T-helper 2 cell treated with Interferon-gamma antibody and Interleukin-4, amounts not matched to agents 100 ng/mL and 5 ng/mL, for 36 hours (primary cell): ENCODE data around the gene RBMS1. TPM values are rescaled to one million over a fixed set of nuclear protein-coding genes. Genes with fewer than 3 reads are reported as not detected.
"Not testable (repeated sequence)": the region's sequence is repeated elsewhere in the genome, so short reads cannot be mapped to it uniquely, and the experiment has no call there.

ENCODE experiments used
- intact Hi-C: fragments of 100-400 bp; cut with micrococcal nuclease; formaldehyde crosslinking; loops from one replicate; pipeline ENCODE4 v1.15.1; 2023
- total RNA-seq: library from RNA; stranded (reverse); gene quantifications from 2 replicates; pipeline ENCODE4 v1.2.3, GENCODE V29; 2022

The RBMS1 gene
- total RNA-seq, 1 donor from 2014 or later: 63.2 TPM

- intact Hi-C loops: no loop called here
Observed at GRCh38 chr2:160505256-160505655, 11.6 kb upstream of the RBMS1 start.

DNA sequence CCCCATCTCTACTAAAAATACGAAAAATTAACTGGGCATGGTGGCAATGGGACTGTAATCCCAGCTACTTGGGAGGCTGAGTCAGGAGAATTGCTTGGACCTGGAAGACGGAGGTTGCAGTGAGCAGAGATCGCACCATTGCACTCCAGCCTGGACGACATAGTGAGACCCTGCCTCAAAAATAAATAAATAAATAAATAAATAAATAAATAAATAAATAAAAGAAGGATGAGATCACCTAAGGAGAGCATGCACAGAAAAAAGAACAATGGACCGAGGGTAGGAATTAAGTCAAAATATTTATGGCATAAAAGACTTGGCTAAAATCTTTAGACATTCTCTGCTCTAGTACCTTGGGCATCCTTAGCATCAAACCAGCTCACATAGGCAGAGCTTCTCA lies 8.9 kb upstream of the RBMS1 start:
- intact Hi-C loops: no loop called here

DNA sequence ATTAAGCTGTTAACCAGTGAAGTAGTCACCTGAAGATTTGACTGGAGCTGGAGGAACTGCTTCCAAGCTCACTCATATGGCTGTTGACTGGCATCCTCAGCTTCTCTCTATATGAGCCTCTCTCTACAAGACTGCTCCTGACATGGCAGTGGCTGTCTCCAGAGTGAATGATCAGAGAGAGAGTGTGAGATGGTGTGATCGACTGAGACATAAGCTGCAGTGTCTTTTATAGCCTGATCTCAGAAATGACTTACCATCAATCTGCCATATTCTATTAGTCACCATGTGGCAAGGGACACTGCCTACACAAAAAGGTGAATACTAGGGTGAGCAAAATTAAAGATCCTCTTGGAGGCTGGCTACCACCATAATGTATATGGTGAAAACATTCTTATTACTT lies 7.8 kb upstream of the RBMS1 start:
- intact Hi-C loops: no loop called here

DNA sequence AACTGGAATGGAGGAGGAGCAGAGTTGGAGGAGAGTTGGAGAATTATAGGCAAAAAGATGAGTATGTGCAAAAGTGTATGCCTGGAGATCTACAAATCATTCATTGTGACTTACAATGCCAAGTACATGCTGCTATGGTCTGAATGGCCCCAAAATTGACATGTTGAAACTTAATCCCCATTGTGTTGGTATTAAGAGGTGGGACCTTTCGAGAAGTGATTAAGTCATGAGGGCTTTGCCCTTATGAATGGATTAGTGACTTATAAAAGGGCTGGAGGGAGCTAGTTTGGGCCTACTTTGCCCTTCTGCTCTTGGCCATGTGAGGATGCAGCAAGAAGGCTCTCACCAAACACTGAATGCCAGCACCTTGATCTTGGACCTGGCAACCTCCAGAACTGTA lies 6.3 kb upstream of the RBMS1 start:
- intact Hi-C loops: loop anchor here (10.0 kb wide), 1 partner anchor 155 kb away; no protein-coding TSS in a partner anchor

DNA sequence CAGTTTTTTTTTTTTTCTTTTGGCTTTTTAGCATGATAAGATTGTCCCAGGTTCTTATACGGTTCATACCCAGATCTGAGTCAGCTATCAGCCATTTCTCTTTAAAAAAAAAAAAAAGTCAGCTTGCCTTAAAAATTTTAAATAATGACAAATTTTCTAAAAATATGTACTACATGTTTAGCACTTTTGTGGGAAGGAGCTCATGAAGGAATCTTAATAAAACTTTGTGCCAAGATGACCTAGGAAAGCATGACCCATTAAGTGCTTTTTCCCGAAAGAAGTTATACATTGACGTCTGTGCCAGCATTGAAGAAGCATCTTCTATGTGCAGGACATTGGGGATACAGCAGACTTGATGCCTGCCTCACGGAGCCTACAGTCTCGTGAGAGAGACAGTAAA lies 4.5 kb upstream of the RBMS1 start:
- intact Hi-C loops: loop anchor here (10.0 kb wide), 1 partner anchor 157 kb away; no protein-coding TSS in a partner anchor

- intact Hi-C loops: loop anchor here (5.0 to 10.0 kb wide), 6 partner anchors 161 to 813 kb away; partner anchors contain the start of genes PSMD14 and TANK
Observed at GRCh38 chr2:160494201-160494644, 616 bp upstream of the RBMS1 start.

DNA sequence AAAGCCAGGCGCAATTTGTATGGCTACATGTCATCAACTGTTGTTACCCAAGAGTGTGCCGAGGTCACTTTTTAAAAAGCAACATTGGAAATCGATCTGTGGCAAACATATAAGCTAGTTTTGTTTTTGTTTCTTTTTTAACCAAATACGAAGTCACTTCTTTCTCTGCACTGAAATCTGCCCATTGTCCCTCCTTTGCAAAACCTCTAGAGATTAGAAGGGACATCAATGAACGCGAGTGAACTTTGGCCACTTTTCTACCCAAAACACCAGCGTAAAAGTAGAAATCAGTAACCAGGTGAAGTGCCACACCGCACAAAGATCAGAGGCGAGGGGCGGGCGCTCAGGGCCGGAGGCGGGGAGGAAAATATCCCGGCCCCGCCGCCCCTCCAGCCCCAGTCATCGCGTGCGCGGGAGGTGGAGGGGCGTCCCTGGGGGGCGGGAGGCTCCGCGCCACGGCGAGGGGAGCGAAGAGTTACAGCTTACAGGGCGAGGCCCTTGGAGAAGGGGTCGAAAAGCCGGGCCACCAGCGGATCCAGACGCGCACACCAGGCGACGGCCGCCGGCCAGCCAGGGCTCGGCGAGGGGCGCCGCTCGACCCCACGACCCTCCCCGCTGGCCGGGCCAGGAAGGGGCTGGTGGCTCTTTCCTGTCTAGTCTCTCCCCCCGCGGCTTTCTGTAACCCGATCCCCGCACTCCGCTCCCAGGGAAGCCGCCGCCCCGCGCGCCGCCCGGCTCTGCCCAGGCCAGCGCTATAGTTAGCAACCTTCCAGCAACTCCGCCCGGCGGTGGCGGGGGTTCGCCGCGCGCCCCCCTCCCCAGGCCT lies 993 bp downstream of the RBMS1 start:
- intact Hi-C loops: loop anchor here (1.0 to 10.0 kb wide), 11 partner anchors 10 to 815 kb away; partner anchors contain the start of genes LY75, PSMD14 and TANK

- intact Hi-C loops: loop anchor here (1.0 to 10.0 kb wide), 11 partner anchors 10 to 815 kb away; partner anchors contain the start of genes LY75, PSMD14 and TANK
Observed at GRCh38 chr2:160491911-160492371, 1.7 kb downstream of the RBMS1 start.

- intact Hi-C loops: loop anchor here (5.0 to 10.0 kb wide), 6 partner anchors 159 to 816 kb away; partner anchors contain the start of genes PSMD14 and TANK
Observed at GRCh38 chr2:160490733-160491685, 2.6 kb downstream of the RBMS1 start.

DNA sequence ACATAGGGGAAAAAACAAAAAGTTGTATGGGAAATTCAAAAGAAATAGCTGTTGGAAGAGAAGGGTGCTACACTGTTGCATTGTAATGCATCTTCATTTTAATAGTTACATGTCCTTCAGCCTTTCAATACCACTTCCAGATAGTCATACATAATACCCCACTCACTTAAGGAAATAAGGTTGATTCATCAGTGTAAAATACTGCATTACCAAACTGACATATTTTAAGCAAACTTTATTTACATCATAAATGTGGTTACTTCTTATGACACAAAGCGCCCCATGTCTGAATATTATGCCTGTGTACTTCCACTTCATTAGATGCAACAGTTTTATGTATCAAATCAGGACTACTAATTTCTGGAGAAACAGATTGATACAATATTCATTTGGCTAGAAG lies 4.5 kb downstream of the RBMS1 start:
- intact Hi-C loops: no loop called here

DNA sequence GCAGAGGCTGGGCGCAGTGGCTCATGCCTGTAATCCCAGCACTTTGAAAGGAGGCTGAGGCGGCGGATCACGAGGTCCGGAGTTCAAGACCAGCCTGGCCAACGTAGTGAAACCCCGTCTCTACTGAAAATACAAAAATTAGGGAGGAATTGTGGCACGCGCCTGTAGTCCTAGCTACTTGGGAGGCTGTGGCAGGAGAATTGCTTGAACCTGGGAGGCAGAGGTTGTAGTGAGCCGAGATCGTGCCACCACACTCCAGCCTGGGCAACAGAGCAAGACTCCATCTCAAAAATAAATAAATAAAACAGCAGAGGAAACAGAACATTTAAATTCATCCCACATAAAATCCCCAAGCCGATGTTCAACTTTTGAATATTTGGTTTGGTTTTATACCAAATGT lies 5.3 kb downstream of the RBMS1 start:
- intact Hi-C loops: not testable (repeated sequence)

DNA sequence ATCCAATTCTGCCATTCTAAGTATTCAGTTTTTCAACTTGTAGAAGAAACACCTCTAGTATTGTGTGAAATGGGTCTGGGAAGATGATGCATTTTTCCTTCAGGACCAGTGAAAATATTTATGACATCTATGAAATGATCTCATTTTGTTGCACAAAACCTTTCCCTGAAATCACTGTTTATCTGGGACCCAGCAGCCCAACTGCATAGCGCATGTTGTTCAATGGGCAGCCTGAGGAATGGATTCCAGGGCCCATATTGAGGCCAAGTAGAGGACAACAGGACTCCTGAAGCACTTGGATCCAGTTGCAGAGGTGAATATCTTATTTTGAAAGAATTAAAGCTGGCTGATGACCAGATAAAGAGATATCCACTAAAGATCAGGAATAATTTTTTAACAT lies 7.3 kb downstream of the RBMS1 start:
- intact Hi-C loops: no loop called here

DNA sequence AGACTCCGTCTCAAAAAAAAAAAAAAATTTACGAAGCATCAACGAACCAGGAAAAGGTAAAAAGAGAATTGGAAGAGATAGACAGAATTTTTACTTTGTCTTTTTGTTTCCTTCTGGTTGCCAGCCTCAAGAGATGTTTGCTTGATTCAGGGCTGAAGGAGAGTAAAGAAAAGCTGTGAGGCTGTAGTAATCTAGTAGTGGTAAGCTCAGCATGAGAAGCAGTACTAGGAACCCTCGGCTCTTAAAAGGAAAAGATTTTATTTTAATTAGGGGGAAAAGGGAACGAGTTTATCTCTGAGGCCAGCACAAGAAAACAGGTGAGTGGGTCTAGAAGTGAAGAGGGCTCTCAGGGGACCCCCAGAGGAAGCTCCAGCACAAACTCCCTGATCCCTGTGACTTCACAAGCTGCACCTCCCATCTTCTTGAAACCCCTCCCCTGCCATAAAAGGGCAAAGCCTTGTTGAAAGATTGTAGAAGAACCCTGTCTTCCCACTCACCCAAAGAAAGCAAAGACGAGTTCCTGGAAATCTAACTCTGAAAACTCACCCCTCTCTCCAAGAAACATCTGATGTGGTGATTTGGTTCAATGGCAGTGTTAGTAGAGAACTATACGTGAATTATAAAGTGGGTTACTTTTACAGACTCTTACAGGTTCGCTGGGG lies 8.6 kb downstream of the RBMS1 start:
- intact Hi-C loops: loop anchor here (2.0 kb wide), 1 partner anchor 80 kb away; no protein-coding TSS in a partner anchor

DNA sequence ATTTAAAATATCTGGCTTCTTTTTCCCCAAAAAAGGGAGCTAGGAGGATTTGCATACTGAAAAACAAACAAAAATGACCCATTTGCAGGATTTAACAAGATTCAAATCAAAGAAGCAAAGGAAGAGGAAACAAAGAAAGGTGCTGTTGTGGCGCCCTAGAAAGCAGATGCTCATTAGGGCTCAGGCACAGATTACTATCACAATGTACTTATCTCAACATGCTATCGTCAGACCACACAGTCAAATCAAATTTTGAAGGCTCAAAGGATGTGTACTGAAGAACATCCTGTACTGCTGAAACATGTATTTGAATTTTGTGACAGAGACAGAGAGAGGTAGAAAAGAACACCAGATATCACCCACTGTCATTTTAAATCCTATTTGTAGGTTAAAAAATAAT lies 10.9 kb downstream of the RBMS1 start:
- intact Hi-C loops: loop anchor here (1.0 to 2.0 kb wide), 4 partner anchors 8 to 54 kb away; no protein-coding TSS in a partner anchor

DNA sequence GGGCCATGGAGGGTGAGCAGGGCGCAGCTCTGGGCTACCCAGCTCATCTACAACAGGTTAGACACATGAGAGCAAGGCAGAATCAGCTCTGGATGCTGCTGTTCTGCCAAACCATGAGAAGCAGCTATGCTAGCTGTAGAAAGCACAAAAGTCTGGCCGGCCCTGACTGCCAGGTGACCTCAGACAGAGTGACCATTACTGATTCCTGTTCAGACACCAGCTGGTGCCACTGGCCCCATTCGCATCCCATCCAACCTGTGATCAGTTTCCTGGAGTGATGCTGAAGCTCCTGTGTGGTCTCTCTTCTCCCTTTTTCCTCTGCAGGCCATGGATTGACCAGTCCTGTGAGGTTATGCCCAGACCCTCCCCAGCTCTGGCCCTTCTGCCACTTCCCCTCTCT lies 14.3 kb downstream of the RBMS1 start:
- intact Hi-C loops: no loop called here

- intact Hi-C loops: no loop called here
Observed at GRCh38 chr2:160478660-160479059, 14.9 kb downstream of the RBMS1 start.

- intact Hi-C loops: no loop called here
Observed at GRCh38 chr2:160477032-160477431, 16.6 kb downstream of the RBMS1 start.

GRCh38 chr2:160474891-160475787 lies 18.5 kb downstream of the RBMS1 start:
- intact Hi-C loops: loop anchor here (1.0 kb wide), 1 partner anchor 7 kb away; no protein-coding TSS in a partner anchor

- intact Hi-C loops: loop anchor here (1.0 kb wide), 1 partner anchor 8 kb away; no protein-coding TSS in a partner anchor
Observed at GRCh38 chr2:160474319-160474645, 19.3 kb downstream of the RBMS1 start.
